ENCODE measurements around the gene DYDC2.
A peak's percentile ranks its signal among the peaks of the same experiment; 100 is the strongest.

The DYDC2 gene, protein sequence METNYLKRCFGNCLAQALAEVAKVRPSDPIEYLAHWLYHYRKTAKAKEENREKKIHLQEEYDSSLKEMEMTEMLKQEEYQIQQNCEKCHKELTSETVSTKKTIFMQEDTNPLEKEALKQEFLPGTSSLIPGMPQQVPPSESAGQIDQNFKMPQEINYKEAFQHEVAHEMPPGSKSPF

DNA sequence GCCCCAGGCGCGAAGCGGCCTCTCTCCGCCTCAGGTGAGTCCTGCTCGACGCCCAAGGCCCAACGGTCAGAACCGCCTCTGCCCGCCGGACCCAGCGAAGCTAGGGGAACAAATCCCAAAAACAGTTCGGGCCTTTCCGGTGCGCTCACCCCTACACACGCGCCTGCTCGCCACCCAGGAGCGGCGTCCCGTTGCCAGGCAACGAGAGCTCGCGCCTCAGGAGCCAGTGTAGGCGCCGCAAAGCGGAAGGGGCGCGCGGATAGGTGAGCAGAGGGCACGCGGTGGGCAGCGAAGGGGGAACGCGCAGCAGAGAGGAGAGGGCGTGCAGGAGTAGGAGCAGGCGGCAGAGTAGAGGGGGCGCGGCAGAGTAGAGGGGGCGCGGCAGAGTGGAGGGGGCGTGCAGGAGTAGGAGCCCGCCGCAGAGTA is at the start of gene DYDC2, which contains the start of gene DYDC1:
Gene DYDC2, plus strand, starts transcription at position 219 of the 426 bp plus-strand sequence. CDS start 5,663 bp downstream, outside the sequence.
Gene DYDC1, minus strand, starts transcription at position 193 of the 426 bp plus-strand sequence. CDS start 4,154 bp downstream, outside the sequence.
- in situ Hi-C loops (cut with HindIII; ENCODE audit: low sequenced_read_pairs) = no loop called here
- H3K4me3 ChIP-seq (ENCODE audit: low read depth, low read length) = peak within 1 kb of the TSS; percentile 41
- TF ChIP-seq, protein P1, sequence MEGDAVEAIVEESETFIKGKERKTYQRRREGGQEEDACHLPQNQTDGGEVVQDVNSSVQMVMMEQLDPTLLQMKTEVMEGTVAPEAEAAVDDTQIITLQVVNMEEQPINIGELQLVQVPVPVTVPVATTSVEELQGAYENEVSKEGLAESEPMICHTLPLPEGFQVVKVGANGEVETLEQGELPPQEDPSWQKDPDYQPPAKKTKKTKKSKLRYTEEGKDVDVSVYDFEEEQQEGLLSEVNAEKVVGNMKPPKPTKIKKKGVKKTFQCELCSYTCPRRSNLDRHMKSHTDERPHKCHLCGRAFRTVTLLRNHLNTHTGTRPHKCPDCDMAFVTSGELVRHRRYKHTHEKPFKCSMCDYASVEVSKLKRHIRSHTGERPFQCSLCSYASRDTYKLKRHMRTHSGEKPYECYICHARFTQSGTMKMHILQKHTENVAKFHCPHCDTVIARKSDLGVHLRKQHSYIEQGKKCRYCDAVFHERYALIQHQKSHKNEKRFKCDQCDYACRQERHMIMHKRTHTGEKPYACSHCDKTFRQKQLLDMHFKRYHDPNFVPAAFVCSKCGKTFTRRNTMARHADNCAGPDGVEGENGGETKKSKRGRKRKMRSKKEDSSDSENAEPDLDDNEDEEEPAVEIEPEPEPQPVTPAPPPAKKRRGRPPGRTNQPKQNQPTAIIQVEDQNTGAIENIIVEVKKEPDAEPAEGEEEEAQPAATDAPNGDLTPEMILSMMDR (IDR thresholded peaks at IDR 0.05; ENCODE audit: low read depth, low read length, missing control alignments) = no peak
- no peak for DNase-seq (ENCODE audit: low read depth)

DNA sequence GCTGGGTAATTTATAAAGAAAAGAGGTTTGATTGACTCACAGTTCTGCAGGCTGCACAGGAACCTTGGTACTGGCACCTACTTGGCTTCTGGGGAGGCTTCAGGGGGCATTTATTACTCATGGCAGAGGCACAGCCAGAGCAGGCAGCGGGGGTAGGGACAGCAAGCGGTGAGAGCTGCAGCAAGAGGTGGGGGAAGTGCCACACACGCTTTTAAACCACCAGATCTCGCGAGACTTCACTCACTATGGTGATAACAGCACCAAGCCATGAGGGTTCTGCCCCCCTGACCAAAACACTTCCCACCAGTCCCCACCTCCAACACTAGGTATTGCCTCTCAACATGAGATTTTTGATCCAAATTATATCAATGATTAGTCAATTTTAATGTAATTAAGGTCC is 43.1 kb upstream of the DYDC2 start:
- TF ChIP-seq, protein P1 (IDR thresholded peaks at IDR 0.05; ENCODE audit: low read depth, low read length, missing control alignments) = no peak
- no peak for DNase-seq (ENCODE audit: low read depth)
- in situ Hi-C loops (cut with HindIII; ENCODE audit: low sequenced_read_pairs) = no loop called here
- no peak overlapping the region for H3K4me3 ChIP-seq (ENCODE audit: low read depth, low read length)

DNA sequence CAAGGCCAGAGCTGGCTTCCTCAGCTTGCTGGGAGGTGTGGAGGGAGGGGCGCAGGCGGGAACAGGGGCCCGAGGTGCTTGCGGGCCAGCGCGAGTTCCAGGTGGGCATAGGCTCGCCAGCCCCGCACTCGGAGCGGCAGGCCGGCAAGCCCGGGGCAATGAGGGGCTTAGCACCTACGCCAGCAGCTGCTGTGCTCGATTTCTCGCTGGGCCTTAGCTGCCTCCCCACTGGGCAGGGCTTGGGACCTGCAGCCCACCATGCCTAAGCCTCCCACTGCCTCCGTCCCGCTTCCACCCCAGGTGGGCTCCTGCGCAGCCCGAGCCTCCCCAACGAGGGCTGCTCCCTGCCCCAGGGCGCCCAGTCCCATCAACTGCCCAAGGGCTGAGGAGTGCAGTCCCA is 41.2 kb upstream of the DYDC2 start:
- TF ChIP-seq, protein P1 (IDR thresholded peaks at IDR 0.05; ENCODE audit: low read depth, low read length, missing control alignments) = no peak
- in situ Hi-C loops (cut with HindIII; ENCODE audit: low sequenced_read_pairs) = no loop called here
- no peak overlapping the region for H3K4me3 ChIP-seq (ENCODE audit: low read depth, low read length)
- DNase-seq (ENCODE audit: low read depth) = no peak

DNA sequence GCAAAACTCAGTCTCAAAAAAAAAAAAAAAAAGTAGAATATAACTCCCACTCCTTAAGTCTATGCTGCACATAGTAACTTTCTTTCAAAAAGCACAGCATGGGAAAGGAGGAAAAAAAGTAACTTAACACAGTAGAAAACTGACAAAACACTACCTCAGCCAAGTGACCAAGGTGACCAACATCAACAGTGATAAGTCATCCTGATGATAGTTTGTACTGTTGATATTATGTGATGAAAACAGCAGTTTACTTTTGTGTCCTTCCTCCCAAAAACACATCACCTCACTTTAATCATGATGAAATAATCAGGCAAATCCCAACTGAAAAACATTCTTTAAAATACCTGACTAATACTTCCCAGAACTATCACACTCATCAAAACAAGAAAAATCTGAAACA is 37.8 kb upstream of the DYDC2 start:
- in situ Hi-C loops (cut with HindIII; ENCODE audit: low sequenced_read_pairs) = no loop called here
- TF ChIP-seq, protein P1 (IDR thresholded peaks at IDR 0.05; ENCODE audit: low read depth, low read length, missing control alignments) = no peak
- no peak for DNase-seq (ENCODE audit: low read depth)
- no peak overlapping the region for H3K4me3 ChIP-seq (ENCODE audit: low read depth, low read length)

DNA sequence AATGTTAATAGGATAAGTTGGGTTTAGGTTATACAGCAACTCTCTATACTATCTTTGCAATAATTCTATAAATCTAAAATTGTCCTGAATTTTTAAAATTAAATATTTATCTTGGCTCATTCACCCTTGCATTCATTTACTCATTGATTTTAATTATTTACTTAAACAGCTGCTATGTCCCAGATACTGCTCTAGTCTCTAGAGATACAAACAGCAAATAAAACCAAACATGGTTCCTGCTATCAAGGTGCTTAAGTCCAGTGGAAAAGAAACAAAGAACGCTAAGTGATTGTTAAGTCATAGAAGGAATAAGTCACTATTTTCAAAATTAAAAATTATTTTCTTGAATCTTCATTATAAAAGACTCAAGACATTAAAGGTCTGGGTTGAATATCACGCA is 37.3 kb upstream of the DYDC2 start:
- DNase-seq (ENCODE audit: low read depth) = no peak
- no peak overlapping the region for H3K4me3 ChIP-seq (ENCODE audit: low read depth, low read length)
- TF ChIP-seq, protein P1 (IDR thresholded peaks at IDR 0.05; ENCODE audit: low read depth, low read length, missing control alignments) = no peak
- in situ Hi-C loops (cut with HindIII; ENCODE audit: low sequenced_read_pairs) = no loop called here

DNA sequence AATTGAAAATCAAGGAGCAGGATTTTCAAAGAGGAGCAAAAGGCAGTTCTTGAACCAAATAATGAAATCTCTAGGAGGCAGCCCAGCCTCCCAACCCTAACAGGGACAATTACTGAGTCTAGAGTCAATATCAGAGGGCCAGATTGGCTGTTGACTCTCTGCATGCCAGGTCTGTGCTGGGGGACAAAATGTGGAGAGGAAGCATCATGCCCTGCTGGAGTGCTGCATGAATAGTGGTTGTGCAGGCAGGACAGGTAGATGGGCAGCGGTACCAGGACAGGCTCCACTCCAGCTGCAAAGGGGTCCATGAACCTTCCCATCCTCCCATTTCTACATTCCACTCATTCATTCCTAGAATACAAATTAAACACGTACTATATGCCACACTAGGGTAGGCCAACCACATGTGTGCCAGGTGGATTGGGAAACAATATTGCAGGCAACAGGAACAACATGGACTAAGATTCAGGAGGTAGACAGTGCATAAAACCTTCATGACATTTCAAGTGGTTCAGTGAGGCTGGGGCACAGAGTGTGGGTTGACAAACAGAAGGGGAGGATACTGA is 36.8 kb upstream of the DYDC2 start:
- DNase-seq (ENCODE audit: low read depth) = no peak
- H3K4me3 ChIP-seq (ENCODE audit: low read depth, low read length) = no peak overlapping the region
- TF ChIP-seq, protein P1 (IDR thresholded peaks at IDR 0.05; ENCODE audit: low read depth, low read length, missing control alignments) = no peak
- in situ Hi-C loops (cut with HindIII; ENCODE audit: low sequenced_read_pairs) = no loop called here

Measured in astrocyte of the cerebellum (primary cell).